Measurements from ENCODE around the gene OLFML2B.

The OLFML2B gene

GRCh38 chr1:161972828-161973227 lies 50.8 kb downstream of the OLFML2B start:
- Histone ChIP-seq H3K4me3 (no peak overlapping the region), H3K27me3 (ENCODE audit: low read depth) (no peaks in the 10 kb centered on the region), H3K9me3 (no peaks in the 10 kb centered on the region), H3K4me1 (no peaks in the 10 kb centered on the region), H3K36me3 (replicated peaks) (no peaks in the 10 kb centered on the region)
- in situ Hi-C loops (cut with MboI; ENCODE audit: low sequenced_read_pairs), result no loop called here
- no peak for DNase-seq (ENCODE audit: low spot score in 2 of 2)

GRCh38 chr1:161970633-161971032 lies 53.0 kb downstream of the OLFML2B start:
- Histone ChIP-seq H3K4me3 (no peak overlapping the region), H3K4me1 (no peaks in the 10 kb centered on the region), H3K27me3 (ENCODE audit: low read depth) (no peaks in the 10 kb centered on the region), H3K9me3 (no peaks in the 10 kb centered on the region), H3K36me3 (replicated peaks) (no peaks in the 10 kb centered on the region)
- in situ Hi-C loops (cut with MboI; ENCODE audit: low sequenced_read_pairs), result no loop called here
- DNase-seq (ENCODE audit: low spot score in 2 of 2), result no peak

GRCh38 chr1:161970036-161970435 lies 53.6 kb downstream of the OLFML2B start:
- in situ Hi-C loops (cut with MboI; ENCODE audit: low sequenced_read_pairs), result no loop called here
- Histone ChIP-seq H3K27me3 (ENCODE audit: low read depth) (no peaks in the 10 kb centered on the region), H3K9me3 (no peaks in the 10 kb centered on the region), H3K36me3 (replicated peaks) (no peaks in the 10 kb centered on the region), H3K4me3 (no peak overlapping the region), H3K4me1 (no peaks in the 10 kb centered on the region)
- no peak for DNase-seq (ENCODE audit: low spot score in 2 of 2)

GRCh38 chr1:161966067-161966466 lies 57.6 kb downstream of the OLFML2B start:
- in situ Hi-C loops (cut with MboI; ENCODE audit: low sequenced_read_pairs), result no loop called here
- H3K36me3 ChIP-seq (replicated peaks), result no peaks in the 10 kb centered on the region

GRCh38 chr1:161962091-161962887 lies 61.4 kb downstream of the OLFML2B start:
- Histone ChIP-seq H3K4me3 (no peak overlapping the region), H3K4me1 (no peaks in the 10 kb centered on the region; the same call in 1 of the 2 replicates), H3K36me3 (replicated peaks) (peaks cover 5% of the 10 kb centered on the region), H3K9me3 (no peaks in the 10 kb centered on the region), H3K27me3 (ENCODE audit: low read depth) (no peaks in the 10 kb centered on the region)
- no peak for DNase-seq (ENCODE audit: low spot score in 2 of 2)
- in situ Hi-C loops (cut with MboI; ENCODE audit: low sequenced_read_pairs), result no loop called here

More at GRCh38 chr1:161966067-161966466, 57.6 kb downstream of the OLFML2B start:
- no peak for DNase-seq (ENCODE audit: low spot score in 2 of 2)
- H3K27me3 ChIP-seq (ENCODE audit: low read depth), result no peaks in the 10 kb centered on the region
- H3K4me3 ChIP-seq, result no peak overlapping the region
- no peaks in the 10 kb centered on the region for H3K4me1 ChIP-seq
- H3K9me3 ChIP-seq, result no peaks in the 10 kb centered on the region

GRCh38 chr1:161958425-161958824 lies 65.2 kb downstream of the OLFML2B start:
- H3K36me3 ChIP-seq (replicated peaks), result peaks cover 5% of the 10 kb centered on the region
- in situ Hi-C loops (cut with MboI; ENCODE audit: low sequenced_read_pairs), result no loop called here
- H3K4me1 ChIP-seq, result no peaks in the 10 kb centered on the region; the same call in 1 of the 2 replicates
- no peak for DNase-seq (ENCODE audit: low spot score in 2 of 2)
- no peak overlapping the region for H3K4me3 ChIP-seq
- no peaks in the 10 kb centered on the region for H3K9me3 ChIP-seq
- no peaks in the 10 kb centered on the region for H3K27me3 ChIP-seq (ENCODE audit: low read depth)

- H3K4me1 ChIP-seq, result no peaks in the 10 kb centered on the region; the same call in 1 of the 2 replicates
- H3K27me3 ChIP-seq (ENCODE audit: low read depth), result no peaks in the 10 kb centered on the region
- DNase-seq (ENCODE audit: low spot score in 2 of 2), result no peak
- no peak overlapping the region for H3K4me3 ChIP-seq
- in situ Hi-C loops (cut with MboI; ENCODE audit: low sequenced_read_pairs), result no loop called here
- H3K9me3 ChIP-seq, result no peaks in the 10 kb centered on the region
- H3K36me3 ChIP-seq (replicated peaks), result peaks cover 5% of the 10 kb centered on the region
Measured at GRCh38 chr1:161956930-161957329, 66.7 kb downstream of the OLFML2B start.

- no peak for DNase-seq (ENCODE audit: low spot score in 2 of 2)
- no peaks in the 10 kb centered on the region; the same call in 1 of the 2 replicates for H3K4me1 ChIP-seq
- H3K27me3 ChIP-seq (ENCODE audit: low read depth), result no peaks in the 10 kb centered on the region
- in situ Hi-C loops (cut with MboI; ENCODE audit: low sequenced_read_pairs), result no loop called here
- H3K9me3 ChIP-seq, result no peaks in the 10 kb centered on the region
- H3K36me3 ChIP-seq (replicated peaks), result peaks cover 5% of the 10 kb centered on the region
- no peak overlapping the region for H3K4me3 ChIP-seq
Measured at GRCh38 chr1:161956097-161956496, 67.6 kb downstream of the OLFML2B start.

- in situ Hi-C loops (cut with MboI; ENCODE audit: low sequenced_read_pairs), result no loop called here
- Histone ChIP-seq H3K27me3 (ENCODE audit: low read depth) (no peaks in the 10 kb centered on the region), H3K9me3 (no peaks in the 10 kb centered on the region), H3K36me3 (replicated peaks) (peaks cover 5% of the 10 kb centered on the region), H3K4me3 (no peak overlapping the region), H3K4me1 (no peaks in the 10 kb centered on the region; the same call in 1 of the 2 replicates)
- DNase-seq (ENCODE audit: low spot score in 2 of 2), result no peak
Measured at GRCh38 chr1:161955606-161956005, 68.1 kb downstream of the OLFML2B start.

- no peak for DNase-seq (ENCODE audit: low spot score in 2 of 2)
- H3K36me3 ChIP-seq (replicated peaks), result peaks cover 5% of the 10 kb centered on the region
- H3K27me3 ChIP-seq (ENCODE audit: low read depth), result no peaks in the 10 kb centered on the region
- in situ Hi-C loops (cut with MboI; ENCODE audit: low sequenced_read_pairs), result no loop called here
- H3K4me3 ChIP-seq, result no peak overlapping the region
- H3K4me1 ChIP-seq, result no peaks in the 10 kb centered on the region
- no peaks in the 10 kb centered on the region for H3K9me3 ChIP-seq
Measured at GRCh38 chr1:161954466-161954865, 69.2 kb downstream of the OLFML2B start.

- in situ Hi-C loops (cut with MboI; ENCODE audit: low sequenced_read_pairs), result no loop called here
- DNase-seq (ENCODE audit: low spot score in 2 of 2), result no peak
- H3K4me3 ChIP-seq, result no peak overlapping the region
- peaks cover 5% of the 10 kb centered on the region for H3K36me3 ChIP-seq (replicated peaks)
- H3K4me1 ChIP-seq, result no peaks in the 10 kb centered on the region
- no peaks in the 10 kb centered on the region for H3K27me3 ChIP-seq (ENCODE audit: low read depth)
- no peaks in the 10 kb centered on the region for H3K9me3 ChIP-seq
Measured at GRCh38 chr1:161954050-161954449, 69.6 kb downstream of the OLFML2B start.

- Histone ChIP-seq H3K4me3 (no peak overlapping the region), H3K4me1 (no peaks in the 10 kb centered on the region), H3K36me3 (replicated peaks) (no peaks in the 10 kb centered on the region), H3K9me3 (no peaks in the 10 kb centered on the region), H3K27me3 (ENCODE audit: low read depth) (no peaks in the 10 kb centered on the region)
- in situ Hi-C loops (cut with MboI; ENCODE audit: low sequenced_read_pairs), result no loop called here
- DNase-seq (ENCODE audit: low spot score in 2 of 2), result no peak
Measured at GRCh38 chr1:161953256-161953920, 70.3 kb downstream of the OLFML2B start.

- DNase-seq (ENCODE audit: low spot score in 2 of 2), result no peak
- Histone ChIP-seq H3K4me1 (no peaks in the 10 kb centered on the region), H3K9me3 (no peaks in the 10 kb centered on the region), H3K27me3 (ENCODE audit: low read depth) (no peaks in the 10 kb centered on the region), H3K4me3 (no peak overlapping the region), H3K36me3 (replicated peaks) (no peaks in the 10 kb centered on the region)
- in situ Hi-C loops (cut with MboI; ENCODE audit: low sequenced_read_pairs), result no loop called here
Measured at GRCh38 chr1:161952607-161953172, 71.0 kb downstream of the OLFML2B start.

GRCh38 chr1:161951646-161952045 lies 72.0 kb downstream of the OLFML2B start:
- Histone ChIP-seq H3K4me3 (no peak overlapping the region), H3K4me1 (no peaks in the 10 kb centered on the region), H3K36me3 (replicated peaks) (no peaks in the 10 kb centered on the region), H3K9me3 (no peaks in the 10 kb centered on the region), H3K27me3 (ENCODE audit: low read depth) (no peaks in the 10 kb centered on the region)
- DNase-seq (ENCODE audit: low spot score in 2 of 2), result no peak
- in situ Hi-C loops (cut with MboI; ENCODE audit: low sequenced_read_pairs), result no loop called here

Measured in HAP-1 (cell line).